Cerebellar cortex (tissue), 1 donor: ENCODE measurements around the gene AGAP1.

Experiments
- DNase-seq: peaks from one replicate; pipeline ENCODE4 v3.0.0-alpha.2; 2015; ENCODE audit warnings: low spot score

Gene AGAP1

GRCh38 chr2:235966932-235967757, 473.3 kb downstream of the AGAP1 start:
- no peak for DNase-seq

- DNase-seq: no peak
Measured at GRCh38 chr2:235968155-235968554, 474.3 kb downstream of the AGAP1 start.

- no peak for DNase-seq
Measured at GRCh38 chr2:235968616-235969324, 474.9 kb downstream of the AGAP1 start.

- DNase-seq: no peak
Measured at GRCh38 chr2:235970204-235971040, 476.6 kb downstream of the AGAP1 start.

- DNase-seq: no peak
Measured at GRCh38 chr2:235976516-235976915, 482.7 kb downstream of the AGAP1 start.

- no peak for DNase-seq
Measured at GRCh38 chr2:235976956-235977355, 483.1 kb downstream of the AGAP1 start.

- no peak for DNase-seq
Measured at GRCh38 chr2:235977445-235977844, 483.6 kb downstream of the AGAP1 start.

GRCh38 chr2:235978022-235978421, 484.2 kb downstream of the AGAP1 start:
- no peak for DNase-seq

- no peak for DNase-seq
Measured at GRCh38 chr2:235979037-235979436, 485.2 kb downstream of the AGAP1 start.

GRCh38 chr2:235979753-235980435, 486.1 kb downstream of the AGAP1 start:
- no peak for DNase-seq

GRCh38 chr2:235981631-235982030, 487.8 kb downstream of the AGAP1 start:
- DNase-seq: no peak

GRCh38 chr2:235983016-235983415, 489.2 kb downstream of the AGAP1 start:
- DNase-seq: no peak

- DNase-seq: no peak
Measured at GRCh38 chr2:235984552-235984951, 490.7 kb downstream of the AGAP1 start.

- DNase-seq: no peak
Measured at GRCh38 chr2:235986361-235986760, 492.5 kb downstream of the AGAP1 start.

GRCh38 chr2:235988271-235989015, 494.6 kb downstream of the AGAP1 start:
- DNase-seq: no peak

- no peak for DNase-seq
Measured at GRCh38 chr2:235989591-235989990, 495.7 kb downstream of the AGAP1 start.

GRCh38 chr2:235990344-235990743, 496.5 kb downstream of the AGAP1 start:
- DNase-seq: no peak

- no peak for DNase-seq
Measured at GRCh38 chr2:235992024-235992423, 498.2 kb downstream of the AGAP1 start.

- no peak for DNase-seq
Measured at GRCh38 chr2:235996419-235996818, 502.6 kb downstream of the AGAP1 start.

- DNase-seq: no peak
Measured at GRCh38 chr2:235999011-235999410, 505.2 kb downstream of the AGAP1 start.

- no peak for DNase-seq
Measured at GRCh38 chr2:236001166-236001828, 507.5 kb downstream of the AGAP1 start.
